Smooth muscle cell of the brain vasculature (primary cell): ENCODE data around the gene P2RY8.
"Not testable (repeated sequence)": the region's sequence is repeated elsewhere in the genome, so short reads cannot be mapped to it uniquely, and the experiment has no call there.

Source experiments
- DNase-seq: peaks from one replicate; pipeline ENCODE4 v3.0.0-alpha.2; 2012; ENCODE audit warnings: low read depth, low spot score

The P2RY8 gene

DNA sequence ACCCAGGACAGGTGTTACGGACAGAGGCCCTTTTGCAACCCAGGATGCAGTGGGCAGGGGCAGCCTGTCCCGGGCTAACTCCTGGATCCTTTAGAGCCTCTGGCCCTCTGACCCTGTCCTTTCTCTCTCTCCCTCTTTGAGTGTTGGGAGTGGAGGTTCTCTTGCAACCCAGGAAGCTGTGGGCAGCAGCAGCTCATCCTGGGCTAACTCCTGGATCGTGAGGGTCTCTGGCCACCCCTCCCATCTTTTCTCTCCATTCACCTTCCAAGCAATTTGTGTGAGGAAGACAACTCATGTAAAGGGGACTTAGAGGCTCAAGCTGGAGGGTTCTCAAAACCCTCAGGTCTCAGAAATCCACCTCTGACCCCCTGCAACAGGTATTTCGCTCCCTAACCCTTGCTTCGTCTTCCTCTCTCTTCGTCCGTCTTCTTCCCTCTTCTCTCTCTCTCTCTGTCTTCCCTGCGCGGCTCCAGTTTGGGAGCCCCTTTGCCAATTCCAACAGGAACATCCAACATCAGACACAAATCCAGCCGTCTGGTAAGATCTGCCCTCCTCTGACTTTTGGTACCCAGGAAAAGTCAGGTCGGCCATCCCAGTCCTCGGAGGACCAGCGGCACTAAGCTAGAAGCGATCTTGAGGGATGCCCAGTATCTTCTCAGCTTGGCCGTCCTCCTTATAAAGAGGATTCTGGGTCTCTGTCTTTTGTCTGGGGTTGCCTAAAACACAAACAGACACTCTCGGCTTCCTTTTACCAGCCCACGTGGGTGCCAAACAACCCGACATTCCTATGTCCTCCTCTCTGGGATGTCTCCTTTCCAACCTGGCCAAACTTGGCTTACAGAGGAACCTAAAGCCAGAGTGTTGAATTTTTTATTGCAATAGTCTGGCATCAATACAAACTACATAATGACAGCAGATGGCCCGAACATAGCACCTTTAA is 92.2 kb downstream of the P2RY8 start:
- no peak for DNase-seq

DNA sequence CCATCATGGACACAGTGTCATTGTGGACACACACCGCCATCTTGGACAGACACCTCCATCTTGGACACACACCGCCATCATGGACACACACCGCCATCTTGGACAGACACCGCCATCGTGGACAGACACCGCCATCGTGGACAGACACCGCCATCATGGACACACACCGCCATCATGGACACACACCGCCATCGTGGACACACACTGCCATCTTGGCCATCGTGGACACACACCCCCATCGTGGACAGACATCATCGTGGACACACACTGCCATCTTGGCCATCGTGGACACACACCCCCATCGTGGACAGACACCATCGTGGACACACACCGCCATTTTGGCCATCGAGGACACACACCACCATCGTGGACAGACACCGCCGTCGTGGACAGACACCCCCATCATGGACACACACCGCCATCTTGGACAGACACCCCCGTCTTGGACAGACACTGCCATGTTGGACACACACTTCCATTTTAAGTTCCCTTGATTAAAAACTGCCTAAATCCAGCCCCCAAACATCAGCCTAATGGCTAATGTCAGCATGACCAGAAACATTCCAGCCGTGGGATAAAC is 93.4 kb downstream of the P2RY8 start:
- DNase-seq, result no peak

DNA sequence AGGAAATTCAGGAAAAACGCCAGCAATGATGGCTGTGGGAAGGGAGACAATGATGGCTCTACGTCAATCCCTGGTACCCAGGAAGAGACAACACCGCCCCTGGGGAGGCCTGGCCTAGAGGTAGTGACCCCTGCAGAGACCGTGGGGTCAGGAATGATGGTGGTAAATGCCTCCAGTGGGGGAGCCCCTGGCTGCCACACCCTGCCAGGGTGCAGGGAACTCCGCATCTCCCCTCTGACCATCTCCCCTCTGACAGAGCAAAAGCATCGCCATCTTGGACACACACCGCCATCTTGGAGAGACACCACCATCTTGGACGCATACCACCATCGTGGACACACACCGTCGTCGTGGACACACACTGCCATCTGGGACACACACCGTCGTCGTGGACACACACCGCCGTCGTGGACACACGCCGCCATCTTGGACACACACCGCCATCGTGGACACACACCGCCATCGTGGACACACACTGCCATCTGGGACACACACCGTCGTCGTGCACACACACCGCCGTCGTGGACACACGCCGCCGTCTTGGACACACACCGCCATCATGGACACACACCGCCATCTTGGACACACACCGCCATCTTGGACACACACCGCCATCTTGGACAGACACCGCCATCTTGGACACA is 94.1 kb downstream of the P2RY8 start:
- DNase-seq, result no peak

DNA sequence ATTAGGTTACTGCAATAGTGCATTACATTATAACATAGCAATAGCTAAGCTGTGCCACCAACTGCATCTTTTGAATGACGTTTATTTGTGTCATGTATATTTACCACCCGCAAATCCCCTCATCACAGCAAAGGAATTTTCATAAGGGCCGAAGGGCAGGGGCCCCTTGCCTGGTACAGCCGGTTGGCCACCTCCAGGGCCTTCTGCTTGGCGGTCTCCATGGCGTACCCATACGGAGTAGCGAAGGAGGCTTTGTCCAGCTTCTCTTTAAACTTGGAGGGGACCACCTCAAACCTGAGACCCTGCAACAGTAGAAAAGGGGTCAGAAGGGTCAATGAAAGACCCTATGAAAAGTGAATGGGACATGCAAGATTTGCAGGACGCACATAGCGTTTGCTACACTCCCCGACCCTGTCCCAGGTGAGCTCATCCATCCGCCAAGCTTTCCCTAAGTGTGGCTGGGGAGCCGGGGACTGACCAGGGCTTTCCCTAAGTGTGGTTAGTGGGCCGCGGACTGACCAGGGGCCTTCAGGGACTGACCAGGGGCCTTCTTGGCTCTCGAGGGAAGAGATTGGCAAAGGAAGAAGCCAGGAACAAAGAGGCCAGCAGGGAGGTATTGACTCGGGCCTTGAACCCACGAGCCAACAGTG is 94.8 kb downstream of the P2RY8 start:
- DNase-seq, result no peak

DNA sequence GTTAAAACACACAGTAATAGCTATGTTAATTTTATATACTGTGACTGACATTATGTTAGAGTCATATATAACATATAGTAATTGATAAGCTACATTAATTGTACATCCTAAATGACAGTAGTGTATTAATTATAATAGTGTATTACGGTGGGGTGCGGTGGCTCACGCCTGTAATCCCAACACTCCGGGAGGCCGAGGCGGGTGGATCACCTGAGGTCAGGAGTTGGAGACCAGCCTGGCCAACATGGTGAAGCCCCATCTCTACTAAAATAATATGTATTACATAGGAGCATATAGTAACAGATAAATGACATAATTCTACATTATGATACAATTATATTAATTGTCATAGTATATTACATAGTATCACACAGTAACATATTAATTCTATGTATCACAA is 96.5 kb downstream of the P2RY8 start:
- DNase-seq, result no peak

DNA sequence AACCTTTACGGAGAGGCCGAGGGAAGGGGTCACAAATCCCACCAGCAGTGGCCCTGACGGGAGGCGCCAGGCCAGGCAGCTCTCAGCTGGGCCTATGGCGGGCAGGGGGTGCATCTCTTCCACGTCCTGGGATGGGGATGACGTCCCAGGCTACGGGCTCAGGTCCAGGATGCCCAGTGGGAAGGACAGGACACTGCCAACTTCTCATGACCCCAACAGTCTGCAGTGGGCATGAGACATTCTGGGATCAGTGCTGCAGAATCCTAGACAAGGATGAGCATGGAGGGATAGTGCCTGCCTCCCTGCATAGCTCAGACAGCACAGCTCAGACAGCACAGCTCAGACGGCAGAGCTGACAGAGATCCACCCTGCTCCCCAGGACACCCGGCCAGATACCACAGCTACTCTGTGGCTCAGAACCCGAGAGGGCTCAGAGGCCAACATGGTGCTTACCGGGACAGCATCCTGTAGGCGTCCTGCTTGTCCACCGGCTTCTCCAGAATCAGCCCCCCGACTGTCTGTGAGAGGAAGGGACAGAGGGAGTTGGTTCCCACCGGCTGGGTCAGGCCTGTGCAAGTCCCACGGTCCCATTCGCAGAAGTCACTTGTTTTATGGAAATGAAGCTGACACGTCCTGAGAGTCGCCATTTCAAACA is 101.6 kb downstream of the P2RY8 start:
- DNase-seq, result no peak

DNA sequence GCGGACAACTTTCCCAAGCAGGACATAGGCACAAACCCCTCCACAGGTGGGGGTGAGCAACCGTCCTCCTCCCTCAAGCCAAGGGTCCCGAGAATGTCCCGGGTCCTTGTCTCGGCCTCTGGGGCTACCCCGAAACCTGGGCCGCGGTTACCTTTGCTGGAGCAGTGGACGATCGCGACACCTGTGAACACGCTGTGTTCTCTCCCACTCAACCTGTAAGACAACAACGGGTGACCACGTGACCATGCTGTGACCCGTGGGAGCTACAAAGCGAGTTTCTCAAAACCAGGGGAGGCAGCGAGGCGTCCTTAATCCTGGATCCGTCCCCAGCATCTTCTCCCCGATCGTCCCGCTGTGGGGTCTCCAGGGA is 102.1 kb downstream of the P2RY8 start:
- DNase-seq, result no peak

DNA sequence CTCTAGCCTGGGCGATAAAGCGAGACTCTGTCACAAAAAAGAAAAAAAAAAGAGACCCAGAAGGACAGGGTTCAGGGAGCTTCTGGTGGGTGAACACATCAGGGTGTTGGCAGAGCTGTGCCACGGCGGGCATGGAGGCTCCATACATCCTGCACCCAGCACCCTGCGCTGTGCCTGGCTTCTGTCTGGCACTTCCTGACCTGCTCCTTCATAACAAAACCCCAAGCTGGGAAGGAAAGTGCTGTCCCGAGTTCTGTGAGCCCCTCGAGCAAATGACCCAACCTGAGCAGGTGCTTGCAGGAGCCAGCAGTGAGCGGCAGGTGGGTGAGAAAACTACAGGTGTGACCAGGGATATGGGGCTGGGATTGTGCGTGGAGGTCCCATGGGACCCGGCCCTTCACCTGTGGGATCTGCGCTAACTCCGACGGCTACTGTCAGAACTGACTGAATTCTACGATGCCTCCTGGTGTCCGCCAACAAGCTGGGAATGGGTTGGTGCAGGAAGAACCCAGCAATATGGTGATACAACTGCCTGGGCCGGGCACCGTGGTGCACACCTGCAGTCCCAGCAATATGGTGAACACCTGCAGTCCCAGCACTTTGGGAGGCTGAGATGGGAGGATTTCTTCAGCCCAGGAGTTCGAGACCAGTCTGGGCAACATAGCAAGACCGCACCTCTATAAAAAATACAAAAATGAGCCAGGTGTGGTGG is 103.2 kb downstream of the P2RY8 start:
- no peak for DNase-seq

DNA sequence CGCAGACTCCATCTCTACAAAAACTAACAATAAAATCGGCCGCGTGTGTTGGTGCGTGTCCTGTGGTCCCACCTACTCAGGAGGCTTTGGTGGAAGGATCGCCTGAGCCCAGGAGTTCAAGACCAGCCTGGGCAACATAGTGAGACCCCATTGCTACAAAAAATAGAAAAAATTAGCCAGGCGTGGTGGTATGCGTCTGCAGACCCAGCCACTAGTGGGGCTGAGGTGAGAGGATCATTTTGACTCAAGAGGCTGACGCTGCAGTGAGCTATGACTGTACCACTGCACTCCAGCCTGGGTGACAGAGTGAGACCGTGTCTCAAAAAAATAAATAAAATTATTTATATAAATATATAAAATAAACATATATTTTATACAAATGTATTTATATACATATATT is 106.5 kb downstream of the P2RY8 start:
- DNase-seq, result no peak

DNA sequence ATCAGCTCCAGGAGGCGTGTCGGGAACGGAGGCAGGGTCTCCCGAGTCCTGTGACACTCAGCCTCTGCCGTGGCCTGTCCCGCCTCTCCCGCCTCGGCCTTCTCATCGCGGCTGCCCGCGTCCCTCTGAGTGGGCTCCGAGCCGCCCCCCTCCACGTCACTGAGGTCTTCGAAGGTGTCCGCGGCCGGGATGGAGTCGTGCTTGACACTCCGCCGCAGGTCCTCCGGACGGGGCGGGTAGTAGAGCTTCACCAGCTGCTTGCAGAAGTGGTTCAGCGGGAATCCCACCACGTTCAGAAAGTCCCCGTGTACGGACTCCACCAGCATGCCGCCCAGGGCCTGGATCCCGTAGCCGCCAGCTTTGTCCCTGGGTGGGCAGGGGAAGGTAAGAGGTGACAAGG is 109.2 kb downstream of the P2RY8 start:
- DNase-seq, result no peak

DNA sequence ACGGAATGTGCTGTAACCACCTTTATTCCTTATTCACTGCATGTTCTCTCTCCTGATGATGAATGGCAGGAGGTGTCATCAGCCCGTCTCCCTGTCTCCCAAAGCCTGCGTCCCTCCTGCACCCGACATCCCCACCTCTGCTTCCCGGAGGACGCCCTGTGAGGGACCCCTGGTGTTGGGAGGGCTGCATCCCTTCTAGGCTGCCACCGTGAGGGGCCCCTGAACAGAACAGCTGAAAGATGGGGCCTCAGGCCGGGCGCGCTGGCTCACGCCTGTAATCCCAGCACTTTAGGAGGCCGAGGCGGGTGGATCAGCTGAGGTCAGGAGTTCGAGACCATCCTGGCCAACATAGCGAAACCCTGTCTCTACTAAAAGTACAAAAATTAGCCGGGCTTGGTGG is 110.7 kb downstream of the P2RY8 start:
- DNase-seq, result not testable (repeated sequence)

DNA sequence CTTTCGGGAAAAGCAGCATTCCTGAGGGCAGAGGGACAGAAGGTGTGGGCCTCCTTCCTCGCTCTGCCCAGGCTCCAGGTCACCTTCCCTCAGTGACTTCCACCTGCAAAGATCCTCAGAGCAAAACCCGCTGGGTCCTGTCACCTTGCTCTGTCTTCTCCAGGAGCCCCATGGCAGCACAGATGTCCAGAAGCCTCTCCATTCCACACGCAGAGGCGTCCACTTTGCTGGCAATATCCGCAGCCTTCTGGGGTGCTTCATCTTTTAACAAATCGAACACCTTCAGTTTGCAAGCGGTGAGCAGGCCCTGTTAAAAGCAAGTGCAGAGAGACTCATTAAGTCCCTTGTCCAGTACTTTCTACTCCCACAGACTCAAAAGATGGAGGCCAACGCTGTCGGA is 111.6 kb downstream of the P2RY8 start:
- no peak for DNase-seq

DNA sequence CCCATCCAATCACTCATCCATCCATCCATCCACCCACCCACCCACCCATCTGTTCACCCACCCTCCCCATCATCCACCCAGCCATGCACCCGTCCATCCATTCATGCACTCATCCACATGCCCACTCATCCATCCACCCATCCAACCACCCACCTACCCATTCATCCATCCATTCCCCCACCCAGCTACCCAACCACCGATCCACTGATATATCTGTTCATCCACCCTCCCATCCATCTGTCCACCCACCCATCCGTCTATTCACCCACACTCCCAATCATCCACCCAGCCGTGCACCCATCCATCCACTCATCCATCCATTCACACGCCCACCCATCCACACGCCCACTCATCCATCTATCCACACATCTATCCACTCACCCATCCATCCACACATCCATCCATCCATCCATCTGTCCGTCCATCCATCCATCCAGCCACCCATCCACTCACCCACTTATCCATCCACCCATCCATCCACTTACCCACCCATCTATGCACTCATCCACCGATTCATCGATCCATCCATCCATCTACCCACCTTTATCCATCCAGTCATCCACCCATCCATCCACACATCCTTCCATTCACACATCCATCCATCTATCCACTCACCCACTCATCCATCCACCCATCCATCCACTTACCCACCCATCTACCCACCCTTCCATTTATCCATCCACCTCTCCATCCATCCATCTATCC is 112.7 kb downstream of the P2RY8 start:
- no peak for DNase-seq

DNA sequence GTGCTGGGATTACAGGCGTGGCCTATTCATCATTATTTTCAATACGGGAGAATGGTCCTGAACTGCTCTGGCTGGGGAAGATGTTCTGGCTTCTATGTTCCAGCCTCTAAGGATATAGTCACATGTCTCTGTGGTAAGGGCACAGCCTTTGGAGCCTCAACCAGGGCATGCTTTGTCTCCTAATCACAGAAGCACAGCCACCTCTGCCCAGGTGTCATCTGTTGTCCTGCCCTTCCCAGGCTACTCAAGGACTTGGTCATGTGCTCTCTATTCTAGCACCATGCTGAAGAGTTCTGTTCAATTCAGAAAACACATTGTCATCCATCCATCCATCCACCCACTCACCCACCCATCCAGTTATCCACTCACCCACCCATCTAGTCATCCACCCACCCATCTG is 113.8 kb downstream of the P2RY8 start:
- no peak for DNase-seq

DNA sequence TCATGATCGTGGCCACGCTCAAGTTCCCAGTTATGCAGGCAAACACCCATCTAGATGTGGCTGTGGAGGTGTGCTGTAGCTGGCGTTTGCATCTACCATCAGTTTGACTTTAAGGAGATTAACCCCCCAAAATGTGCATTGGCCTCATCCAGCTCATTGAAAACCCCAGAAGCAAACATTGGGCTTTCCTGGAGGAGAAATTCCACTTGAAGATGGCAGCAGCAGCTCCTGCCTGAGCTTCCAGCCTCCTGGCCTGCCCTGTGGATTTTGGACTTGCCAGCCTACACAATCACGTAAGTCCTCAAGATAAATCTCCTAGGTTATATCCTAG is 114.9 kb downstream of the P2RY8 start:
- no peak for DNase-seq

DNA sequence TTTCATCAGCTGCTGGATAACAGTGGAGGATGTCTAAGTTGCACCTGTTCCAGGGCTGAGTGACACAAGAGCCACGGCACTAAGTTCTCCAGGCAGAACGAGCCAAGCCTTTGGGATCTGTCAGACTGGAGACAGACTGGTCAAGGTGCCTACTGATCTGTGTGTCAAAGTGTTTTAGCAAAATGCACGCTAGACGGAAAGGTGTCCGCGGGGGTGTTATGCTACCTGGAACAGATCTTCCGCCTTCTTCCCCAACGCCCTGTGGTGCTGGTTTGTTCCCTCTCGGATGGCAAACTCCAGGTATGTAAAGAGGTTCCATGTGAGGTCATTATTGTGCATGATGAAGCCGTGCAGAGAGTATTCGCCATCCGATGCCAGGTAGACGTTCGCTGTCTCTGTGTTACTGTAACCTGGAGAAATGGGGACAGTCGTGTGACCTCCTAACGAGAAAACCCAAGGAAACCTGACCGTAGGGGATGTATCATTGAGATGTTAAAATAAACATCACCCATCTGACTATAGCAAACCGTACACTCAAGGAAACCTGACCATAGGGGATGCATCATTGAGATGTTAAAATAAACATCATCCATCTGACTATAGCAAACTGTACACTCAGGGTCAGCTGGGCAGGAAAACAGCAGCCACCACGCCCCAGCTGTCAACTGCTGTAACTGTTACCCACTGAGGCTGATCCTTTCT is 115.4 kb downstream of the P2RY8 start:
- DNase-seq, result no peak

DNA sequence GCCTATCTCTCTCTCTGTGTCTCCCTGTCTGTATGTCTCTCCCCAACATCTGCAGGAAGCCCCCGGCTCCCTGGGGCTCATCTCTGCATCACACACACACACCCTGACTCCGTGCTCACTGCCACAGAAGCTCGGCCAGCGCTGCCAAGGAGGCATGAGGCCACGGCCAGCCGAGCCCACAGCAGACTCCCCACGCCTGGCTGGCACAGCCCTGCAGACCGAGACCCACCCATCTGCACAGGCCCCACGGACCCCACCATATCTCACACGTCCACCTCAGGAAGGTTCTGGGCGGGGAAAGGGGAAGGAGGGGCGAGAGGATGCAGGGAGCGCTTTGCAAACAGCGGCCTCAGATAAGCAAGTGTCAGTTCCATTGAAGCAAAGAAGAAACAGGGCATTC is 116.6 kb downstream of the P2RY8 start:
- no peak for DNase-seq

DNA sequence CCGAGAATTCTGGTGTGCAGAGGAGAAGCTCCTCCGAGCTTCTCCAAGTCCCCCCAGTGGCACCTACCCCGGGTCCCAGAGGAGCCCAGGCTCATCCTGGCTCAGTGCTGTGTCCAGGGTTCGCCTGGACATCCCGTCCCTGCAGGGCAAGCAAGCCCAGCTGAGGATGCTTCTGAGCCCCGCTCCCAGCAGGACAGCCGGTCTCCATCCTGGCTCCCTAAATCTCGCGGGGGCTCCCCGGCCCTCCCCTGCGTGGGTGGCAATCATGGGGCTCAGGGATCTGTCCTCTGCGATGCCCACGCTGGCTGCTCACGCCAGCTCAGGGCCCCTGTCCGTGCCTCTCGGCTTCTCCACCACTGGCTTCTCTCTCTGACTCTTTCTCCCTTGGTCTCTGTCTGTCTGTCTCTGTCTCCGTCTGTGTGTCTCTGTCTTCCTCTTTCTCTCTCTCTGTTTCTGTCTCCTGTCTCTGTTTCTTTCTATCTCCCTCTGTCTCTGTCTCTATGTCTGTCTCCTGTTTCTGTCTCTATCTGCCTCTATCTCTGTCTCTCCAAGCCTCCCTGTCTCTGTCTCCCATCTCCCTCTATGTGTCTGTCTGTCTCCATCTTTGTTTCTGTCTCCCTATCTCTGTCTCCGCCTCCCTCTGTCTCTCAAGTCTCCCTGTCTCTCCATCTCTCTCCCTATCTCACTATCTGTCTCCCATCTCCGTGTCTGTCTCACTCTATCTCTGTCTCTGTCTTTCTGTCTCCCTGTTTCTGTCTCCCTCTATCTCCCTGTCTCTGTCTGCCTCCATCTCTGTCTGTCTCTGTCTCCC is 117.2 kb downstream of the P2RY8 start:
- no peak for DNase-seq

DNA sequence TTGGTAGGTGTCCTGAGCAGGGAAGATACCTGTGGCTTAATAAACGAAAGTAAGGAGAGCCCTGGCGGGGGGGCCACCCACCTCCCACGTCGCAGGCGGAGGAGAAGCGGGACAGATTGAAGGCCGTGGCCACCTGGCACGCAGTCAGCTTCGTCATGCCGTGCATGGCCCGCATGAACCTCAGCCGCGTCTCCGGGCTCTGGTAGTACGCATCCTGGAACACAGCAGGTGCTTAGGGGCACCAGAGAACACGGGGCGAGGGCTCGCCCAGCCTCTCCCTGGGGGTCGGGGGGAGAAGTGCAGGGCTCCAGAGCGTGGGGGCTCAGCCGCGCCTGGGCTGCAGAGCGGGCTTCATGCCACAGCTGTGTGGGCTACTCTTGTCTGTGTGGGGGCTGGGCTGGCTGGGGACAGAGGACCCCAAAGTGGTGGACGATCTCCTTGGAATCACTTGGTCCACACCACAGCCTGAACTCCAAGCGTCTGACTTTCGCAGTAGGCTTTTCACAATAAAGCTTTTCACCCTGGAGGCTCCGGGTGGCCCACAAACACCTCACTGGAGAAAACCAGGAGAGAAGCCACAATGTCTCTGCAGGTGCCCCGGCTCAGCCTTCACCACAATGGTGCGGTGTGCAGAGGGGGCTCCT is 118.0 kb downstream of the P2RY8 start:
- no peak for DNase-seq
